ENCODE results near the gene TSPYL1.

DNA sequence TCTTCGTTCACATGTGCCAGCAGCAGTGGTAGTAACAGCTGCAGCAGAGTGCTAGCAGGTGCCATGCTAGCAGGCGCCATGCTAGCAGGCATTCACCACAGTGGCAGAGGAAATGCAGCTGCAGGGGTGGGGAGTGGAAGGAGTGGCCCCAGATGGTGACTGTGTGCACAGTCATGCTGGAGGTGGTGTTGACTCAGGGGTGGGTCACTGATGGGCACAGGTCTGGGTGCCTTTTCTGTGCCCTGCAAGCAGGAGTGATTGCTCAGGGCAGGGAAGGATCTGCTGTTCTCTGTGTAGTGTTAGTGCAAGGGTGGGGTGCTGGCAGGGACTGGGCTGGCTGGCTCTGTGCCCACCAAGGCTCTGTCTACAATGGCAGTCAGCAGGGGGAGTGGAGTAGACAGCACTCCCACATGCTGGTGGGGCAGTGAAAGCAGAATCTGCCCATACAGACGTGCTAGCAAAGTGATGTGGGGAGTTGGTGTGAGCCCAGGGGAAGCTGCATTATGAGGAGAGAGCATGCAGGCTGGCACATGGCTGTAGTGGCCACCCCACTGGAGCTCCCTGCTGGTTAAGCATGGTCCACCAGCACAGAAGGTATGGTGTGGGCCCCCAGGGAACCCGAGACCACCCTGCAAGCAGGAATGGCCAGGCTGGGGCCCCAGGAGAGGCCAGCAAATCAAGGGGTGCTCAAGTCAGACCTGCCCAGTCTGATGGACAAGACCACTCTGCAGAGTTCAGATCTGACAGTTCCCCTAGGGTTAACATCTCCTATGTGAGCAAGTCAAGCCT lies 14.5 kb downstream of the TSPYL1 start:
- TF ChIP-seq EZH2phosphoT487 (IDR thresholded peaks at IDR 0.05; ENCODE audit: borderline replicate concordance, low read length) (no peak), EZH2 (IDR thresholded peaks at IDR 0.05; ENCODE audit: low read length, unreplicated experiment) (no peak)
- TF ChIP-seq, protein P1, sequence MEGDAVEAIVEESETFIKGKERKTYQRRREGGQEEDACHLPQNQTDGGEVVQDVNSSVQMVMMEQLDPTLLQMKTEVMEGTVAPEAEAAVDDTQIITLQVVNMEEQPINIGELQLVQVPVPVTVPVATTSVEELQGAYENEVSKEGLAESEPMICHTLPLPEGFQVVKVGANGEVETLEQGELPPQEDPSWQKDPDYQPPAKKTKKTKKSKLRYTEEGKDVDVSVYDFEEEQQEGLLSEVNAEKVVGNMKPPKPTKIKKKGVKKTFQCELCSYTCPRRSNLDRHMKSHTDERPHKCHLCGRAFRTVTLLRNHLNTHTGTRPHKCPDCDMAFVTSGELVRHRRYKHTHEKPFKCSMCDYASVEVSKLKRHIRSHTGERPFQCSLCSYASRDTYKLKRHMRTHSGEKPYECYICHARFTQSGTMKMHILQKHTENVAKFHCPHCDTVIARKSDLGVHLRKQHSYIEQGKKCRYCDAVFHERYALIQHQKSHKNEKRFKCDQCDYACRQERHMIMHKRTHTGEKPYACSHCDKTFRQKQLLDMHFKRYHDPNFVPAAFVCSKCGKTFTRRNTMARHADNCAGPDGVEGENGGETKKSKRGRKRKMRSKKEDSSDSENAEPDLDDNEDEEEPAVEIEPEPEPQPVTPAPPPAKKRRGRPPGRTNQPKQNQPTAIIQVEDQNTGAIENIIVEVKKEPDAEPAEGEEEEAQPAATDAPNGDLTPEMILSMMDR (conservative IDR thresholded peaks at IDR 0.05; ENCODE audit: low read depth, low read length): no peak

Measured in PC-3 (cell line).